GM21576 (cell line): Measurements from ENCODE around the gene DLK1.

Source experiments
- ATAC-seq: cut with Tn5 transposase; IDR thresholded peaks from one replicate; pipeline ENCODE4 v1.9.1; 2021; ENCODE audit warnings: mild to moderate bottlenecking, moderate library complexity; ENCODE audit not compliant: unreplicated experiment

The DLK1 gene

GRCh38 chr14:100712490-100712889 is 14.2 kb upstream of the DLK1 start:
- no peak for ATAC-seq

- ATAC-seq = no peak
These were observed 13.0 kb upstream of the DLK1 start for GRCh38 chr14:100713705-100714104.

- ATAC-seq = no peak
These were observed 12.3 kb upstream of the DLK1 start for GRCh38 chr14:100714258-100714892.

- ATAC-seq = no peak
These were observed 11.4 kb upstream of the DLK1 start for GRCh38 chr14:100715332-100715731.

DNA sequence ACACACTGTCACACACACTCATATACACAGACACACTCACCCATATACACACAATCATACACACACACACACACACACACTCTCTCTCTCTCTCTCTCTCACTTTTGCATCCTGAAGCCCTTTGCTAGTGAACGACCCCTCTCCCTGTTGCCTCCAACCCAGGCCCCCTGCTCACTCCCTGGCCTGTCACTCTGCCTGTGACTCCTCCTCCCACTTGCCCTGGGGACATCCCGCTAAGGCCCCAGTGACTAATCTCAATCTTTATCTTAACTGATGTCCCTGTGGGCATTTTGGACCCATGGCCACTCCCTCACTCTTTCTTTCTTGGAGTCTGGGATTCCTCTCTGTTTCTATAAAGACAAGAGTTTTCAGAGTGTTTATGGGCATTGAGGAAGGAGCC is 10.9 kb upstream of the DLK1 start:
- ATAC-seq = no peak

DNA sequence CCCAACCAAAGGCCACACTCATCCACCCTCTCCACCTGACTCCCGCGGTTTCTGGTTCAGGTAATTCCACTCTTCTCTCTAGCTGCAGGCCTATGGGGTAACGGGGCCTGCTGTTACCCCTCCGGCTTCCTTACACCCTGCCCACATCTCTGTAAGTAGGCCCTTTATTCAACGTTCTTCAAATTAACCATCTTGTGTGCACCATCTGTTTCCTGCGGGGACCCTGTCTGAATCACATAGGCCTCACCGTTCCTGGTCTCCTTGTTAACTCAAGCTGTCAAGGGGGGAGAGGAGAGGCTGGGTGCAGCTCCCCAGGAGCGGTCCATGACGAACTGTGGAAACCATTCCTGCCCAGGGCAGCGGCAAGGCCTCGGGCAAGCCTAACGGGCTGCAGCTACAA is 9.3 kb upstream of the DLK1 start:
- no peak for ATAC-seq

DNA sequence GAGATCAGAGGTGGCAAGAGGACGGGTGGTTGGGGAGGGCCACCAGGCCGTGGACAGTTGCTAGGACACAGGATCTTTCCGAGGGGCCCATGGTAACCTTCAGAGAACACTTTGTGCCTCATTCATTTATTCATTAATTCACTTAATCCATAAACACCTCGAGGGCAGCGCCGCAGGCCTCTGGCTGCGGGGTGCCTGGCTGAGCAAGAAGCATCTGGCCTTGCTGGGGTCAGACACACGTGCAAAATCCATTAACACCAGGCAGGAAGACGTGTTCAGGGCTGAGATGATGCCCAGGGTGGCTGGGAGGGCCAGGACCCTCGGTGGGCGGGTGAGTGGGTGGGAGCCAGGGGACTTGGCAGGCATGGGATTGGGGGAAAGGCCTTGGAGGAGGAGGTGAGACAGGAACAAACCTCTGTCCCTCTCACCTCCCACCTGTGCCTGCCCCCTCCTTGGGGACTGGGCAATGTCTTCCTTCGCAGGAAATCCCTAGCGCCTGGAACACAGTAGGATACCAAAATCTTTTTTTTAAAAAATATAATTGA is 6.6 kb upstream of the DLK1 start:
- ATAC-seq = no peak

DNA sequence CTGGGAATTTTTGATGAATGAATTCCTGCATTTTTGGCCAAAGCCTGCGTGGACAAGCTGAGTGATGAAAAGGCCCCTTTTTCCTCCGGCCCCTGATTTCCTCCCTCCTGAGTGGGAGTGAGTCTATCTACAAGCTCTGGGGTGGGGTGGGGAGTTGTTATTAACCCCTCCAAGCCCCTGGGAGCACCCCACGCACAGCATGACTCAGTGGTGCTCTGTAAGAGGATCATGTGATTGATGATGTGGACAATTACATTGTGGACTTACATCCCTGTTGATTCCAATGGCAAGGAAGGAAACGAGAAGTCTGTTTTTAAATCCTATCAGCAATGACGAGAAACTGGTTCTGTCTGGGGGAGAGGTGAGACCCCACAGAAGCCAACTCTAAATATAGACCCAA is 5.1 kb upstream of the DLK1 start:
- ATAC-seq = no peak

- ATAC-seq = no peak
These were observed 4.3 kb upstream of the DLK1 start for GRCh38 chr14:100722367-100722766.

DNA sequence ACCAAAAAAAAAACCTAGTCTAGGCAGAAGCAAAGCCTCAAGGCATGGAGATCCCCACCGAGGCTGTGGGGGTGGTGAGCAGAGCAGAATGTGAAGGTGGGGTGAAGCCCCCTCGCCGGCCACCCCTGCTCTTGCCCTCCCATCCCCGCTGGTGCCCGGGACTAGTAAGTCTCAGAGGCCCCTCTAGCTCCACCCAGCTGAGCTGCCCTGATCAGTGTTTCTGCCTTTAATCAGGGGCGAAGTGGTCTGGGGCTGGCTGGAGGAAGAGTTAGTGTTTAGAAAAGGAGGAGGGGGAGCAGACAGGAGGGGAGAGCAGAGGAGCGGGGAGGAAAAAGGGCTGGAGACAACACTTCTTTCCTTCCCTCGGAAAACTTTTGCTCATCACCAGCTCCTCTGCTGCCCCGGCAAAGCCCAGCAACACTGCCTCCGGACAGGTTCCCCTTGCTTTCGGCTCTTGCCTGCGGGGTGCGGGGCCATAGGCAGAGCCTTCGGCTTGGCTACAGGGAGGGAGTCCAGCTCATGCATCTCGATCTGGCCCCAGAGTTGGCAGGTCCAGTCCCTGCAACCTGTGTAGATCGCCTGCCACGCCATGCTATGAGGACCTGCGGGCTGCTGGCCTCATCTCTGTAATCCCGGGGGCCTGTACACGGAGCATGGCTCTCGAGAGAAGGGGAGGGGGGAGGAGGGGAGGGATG is 3.4 kb upstream of the DLK1 start:
- no peak for ATAC-seq

DNA sequence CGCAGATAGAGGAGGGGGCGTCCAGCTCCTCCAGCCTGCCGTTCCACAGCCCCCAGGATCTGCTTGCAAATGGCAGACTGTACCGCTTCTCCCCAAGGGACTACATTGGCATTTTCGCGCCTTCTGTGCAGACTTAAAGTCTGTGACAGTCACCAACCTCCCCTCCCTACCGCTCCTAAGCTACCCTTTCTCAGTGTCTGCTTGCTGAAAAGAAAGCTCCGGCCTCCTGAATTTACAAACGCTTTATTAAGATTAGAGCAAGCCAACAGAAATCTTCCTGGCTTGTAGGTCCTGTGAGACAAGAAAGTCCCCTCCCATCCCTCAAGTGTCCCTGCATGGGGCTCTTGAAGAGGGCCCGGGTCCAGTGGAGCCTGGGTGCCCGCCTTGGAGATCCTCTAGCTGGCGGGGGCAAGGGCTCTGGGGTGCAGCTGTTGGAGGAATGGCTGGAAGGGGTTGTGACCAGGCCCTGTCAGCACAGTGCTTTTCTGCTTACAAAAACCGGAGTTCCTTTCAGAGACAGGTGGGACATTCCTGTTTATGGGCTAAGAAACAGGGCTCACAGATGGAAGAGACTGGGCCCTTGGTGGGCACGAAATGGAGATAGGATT is 2.8 kb upstream of the DLK1 start:
- no peak for ATAC-seq

DNA sequence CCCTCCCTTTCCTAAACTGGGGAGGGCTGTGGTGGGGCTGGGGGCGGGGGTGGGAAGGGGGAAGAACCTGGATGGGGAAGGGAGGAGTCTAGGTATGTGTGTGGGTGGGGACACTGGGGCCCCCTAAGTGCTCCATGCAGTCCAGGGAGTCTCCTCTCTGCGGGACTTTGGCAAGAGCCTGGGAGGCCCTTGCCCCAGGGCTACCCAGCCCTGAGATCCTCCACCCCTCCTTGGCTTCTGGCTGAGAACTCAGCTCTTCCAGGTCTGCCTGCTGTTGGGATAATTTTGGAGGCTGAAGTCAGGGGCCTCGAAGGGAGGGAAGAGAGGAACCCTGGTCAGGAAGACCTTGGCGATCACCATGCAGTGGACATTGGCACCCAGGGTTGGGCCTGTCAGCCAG is 2.2 kb upstream of the DLK1 start:
- ATAC-seq = no peak

DNA sequence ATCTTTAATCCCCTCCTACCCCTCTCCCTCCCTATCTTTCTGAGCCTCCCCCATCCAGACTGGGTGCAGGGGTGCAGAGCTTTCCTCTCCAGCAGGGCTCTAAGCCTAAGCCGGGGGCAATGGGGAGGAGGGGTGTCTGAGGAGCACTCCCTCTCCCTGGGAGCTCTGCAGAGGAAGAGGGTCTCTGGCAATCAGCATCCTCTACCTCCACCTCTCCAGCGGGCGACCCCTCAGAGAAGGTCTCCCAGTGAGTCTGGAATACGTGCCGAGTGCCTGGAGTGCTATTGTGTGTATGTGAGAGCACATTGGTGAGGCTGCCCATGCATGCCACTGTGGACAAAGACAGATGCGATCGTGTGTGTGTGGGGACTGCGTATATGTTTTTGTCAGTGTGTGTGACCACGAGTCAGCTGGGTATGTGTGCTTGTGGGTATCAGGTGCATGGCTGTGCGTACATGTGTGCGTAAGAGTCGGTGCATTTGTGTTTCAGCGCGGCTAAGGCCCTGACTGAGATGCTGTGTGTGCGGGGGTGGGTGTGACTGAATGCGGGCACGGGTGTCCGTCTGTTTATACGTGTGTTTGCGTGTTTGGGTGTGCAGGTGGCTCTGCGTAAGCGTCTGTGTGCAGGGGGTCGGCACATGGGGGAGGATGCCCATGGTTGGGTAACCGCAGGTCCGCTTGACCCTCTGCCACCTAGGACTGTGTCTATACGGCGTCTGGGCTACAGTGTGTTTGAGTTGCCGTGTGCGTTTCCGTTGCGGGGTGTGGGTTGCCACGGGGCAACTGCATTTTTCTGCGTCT is 905 bp upstream of the DLK1 start:
- no peak for ATAC-seq

DNA sequence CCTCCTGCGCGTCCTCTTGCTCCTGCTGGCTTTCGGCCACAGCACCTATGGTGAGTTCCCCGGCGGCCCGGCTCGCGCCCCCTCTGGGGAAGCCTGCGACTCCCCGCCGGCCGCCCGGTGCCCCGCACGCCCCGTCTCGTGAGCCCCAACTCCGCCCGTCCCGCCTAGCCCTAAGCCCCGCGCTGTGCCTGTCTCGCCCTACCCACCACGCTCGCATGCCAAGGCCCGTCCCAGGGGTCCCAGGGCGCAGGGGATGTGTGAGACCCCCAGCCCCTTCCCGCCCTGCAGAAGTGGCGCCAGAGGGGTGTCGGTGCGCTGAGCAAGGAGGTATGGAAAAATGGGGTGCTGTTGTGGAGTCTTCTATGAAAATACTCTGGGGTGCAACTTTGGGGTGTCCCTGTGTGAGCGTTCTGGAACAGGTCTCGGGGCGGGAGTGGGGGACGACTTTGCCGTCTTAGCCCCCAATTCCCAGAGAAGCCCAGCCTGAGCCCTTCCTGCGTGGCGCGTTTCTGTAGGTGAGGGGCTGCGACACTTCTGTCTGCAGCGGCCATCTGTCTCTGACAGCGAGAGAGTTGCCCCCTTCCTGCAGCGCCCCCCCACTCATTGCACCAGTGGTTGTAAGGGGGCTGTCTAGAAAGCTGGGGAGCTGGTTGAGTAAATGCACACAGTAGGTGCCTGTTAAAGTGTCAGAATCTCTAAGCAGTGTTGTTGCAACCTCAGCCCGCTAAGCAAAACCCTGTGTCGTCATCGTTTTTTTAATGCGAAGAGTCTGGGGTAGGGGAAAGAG is 587 bp downstream of the DLK1 start:
- ATAC-seq = no peak

GRCh38 chr14:100727873-100728240 is 1.2 kb downstream of the DLK1 start:
- ATAC-seq = no peak

DNA sequence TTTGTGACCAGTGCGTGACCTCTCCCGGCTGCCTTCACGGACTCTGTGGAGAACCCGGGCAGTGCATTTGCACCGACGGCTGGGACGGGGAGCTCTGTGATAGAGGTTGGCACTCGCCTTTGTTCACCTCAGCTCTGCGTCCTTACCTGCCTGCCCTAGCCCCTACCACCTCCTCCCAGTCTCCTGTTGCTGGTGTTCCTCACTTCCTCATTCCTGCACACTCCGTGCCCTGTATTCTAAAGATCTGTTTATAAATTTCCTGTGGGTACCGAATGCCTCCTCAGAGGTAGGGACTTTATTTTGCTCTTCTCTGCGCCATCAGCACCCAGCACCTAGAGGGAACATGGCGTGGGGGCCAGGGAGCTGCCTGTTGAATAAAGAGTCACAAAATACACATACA is 2.3 kb downstream of the DLK1 start:
- ATAC-seq = no peak

DNA sequence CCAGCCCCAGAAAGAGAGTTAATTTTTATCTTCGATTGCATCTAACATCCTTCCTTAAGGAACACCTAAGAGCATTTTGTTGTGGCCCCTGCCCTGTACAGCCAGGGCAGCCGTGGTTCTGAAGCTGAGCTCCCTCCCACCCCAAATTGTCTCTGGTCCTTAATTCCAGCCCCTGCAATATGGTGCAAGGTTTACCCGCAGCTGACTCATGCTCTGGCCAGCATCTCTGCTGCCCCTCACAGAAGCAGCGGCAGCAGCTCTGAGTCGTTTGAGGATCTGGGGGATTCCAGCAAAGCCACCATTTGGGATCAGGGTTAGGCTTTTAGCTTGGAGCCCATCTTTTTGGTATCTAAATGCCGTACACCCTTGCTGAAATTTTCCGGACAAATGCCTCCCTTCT is 3.3 kb downstream of the DLK1 start:
- no peak for ATAC-seq

DNA sequence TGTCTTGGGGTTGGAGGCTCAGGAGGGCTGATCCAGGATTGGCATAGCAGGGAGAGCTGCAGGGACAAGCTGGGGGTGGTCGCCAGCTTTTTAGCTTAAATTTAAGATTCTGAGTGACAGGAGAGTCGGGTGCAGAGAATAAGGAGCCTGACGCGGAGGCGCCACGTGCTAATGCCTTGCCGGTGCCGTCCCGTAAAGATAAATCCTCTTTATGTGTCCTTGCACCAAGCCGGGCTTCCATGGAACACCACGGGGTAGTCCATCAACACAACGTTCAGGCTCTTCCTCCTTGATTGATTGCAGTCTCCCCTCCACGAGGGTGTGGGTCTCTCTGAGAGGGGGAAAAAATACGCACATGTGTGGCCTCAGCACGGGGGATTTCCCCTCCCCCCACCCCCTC is 3.9 kb downstream of the DLK1 start:
- ATAC-seq = no peak

DNA sequence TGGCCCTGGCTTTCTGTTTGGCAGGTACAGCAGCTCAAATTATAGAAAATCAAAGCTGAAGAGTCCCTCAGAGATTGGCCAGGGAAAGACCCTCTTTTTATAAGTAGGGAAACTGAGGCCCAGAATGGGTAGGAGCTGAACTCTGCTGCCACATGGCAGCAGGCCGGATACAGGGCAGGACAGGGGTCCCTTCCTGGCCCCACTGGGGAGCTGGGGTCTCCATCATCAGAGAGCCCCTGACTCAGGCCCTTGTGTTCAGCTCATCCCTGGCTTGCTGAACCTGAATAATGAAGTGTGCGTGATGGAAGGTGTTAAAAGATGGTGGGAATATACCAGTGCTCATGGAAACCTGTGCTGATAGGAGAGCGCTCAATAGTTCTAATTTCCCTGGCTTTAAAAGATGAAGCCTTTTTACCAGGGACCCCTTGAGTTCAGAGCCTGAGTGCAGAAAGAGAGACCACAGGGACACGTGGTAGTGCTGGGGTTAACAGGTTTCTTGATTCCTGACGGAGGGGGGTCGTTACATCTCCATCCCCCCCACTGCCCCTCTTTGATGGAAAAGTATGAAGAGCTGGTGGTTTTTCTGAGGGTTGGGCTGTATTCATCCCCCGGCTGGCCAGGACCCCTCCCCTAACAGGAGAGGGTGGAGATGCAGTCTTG is 4.4 kb downstream of the DLK1 start:
- no peak for ATAC-seq
